Left hindlimb (tissue), 1 donor: ENCODE data around the gene KRTAP4-2.
"Not testable (repeated sequence)": the region's sequence is repeated elsewhere in the genome, so short reads cannot be mapped to it uniquely, and the experiment has no call there.

Experiments used
- DNase-seq: peaks from one replicate; pipeline ENCODE4 v3.0.0-alpha.2; 2018

KRTAP4-2 gene

GRCh38 chr17:41160648-41161047, 17.4 kb downstream of the KRTAP4-2 start, which contains the start of gene KRTAP4-4:
KRTAP4-4 (minus strand) TSS chr17:41160748; CDS start chr17:41160691, 57 bp downstream.
- DNase-seq, result no peak

- not testable (repeated sequence) for DNase-seq
Observed at GRCh38 chr17:41160190-41160589, 17.8 kb downstream of the KRTAP4-2 start.

GRCh38 chr17:41153856-41154255, 24.2 kb downstream of the KRTAP4-2 start:
- no peak for DNase-seq

- DNase-seq, result no peak
Observed at GRCh38 chr17:41151525-41151924, 26.5 kb downstream of the KRTAP4-2 start.

- DNase-seq, result no peak
Observed at GRCh38 chr17:41150026-41150425, 28.0 kb downstream of the KRTAP4-2 start.

GRCh38 chr17:41149652-41149985, 28.4 kb downstream of the KRTAP4-2 start, which contains the start of gene KRTAP4-5:
KRTAP4-5 (minus strand) TSS chr17:41149825; CDS start chr17:41149767, 58 bp downstream.
- no peak for DNase-seq

- DNase-seq, result not testable (repeated sequence)
Observed at GRCh38 chr17:41148971-41149651, 28.9 kb downstream of the KRTAP4-2 start.

- DNase-seq, result no peak
Observed at GRCh38 chr17:41147531-41148204, 30.4 kb downstream of the KRTAP4-2 start.

GRCh38 chr17:41145261-41145660, 32.8 kb downstream of the KRTAP4-2 start:
- DNase-seq, result no peak

- no peak for DNase-seq
Observed at GRCh38 chr17:41144846-41145245, 33.2 kb downstream of the KRTAP4-2 start.

- no peak for DNase-seq
Observed at GRCh38 chr17:41141361-41141760, 36.7 kb downstream of the KRTAP4-2 start.

GRCh38 chr17:41140360-41141131, 37.5 kb downstream of the KRTAP4-2 start, which contains the start of gene KRTAP4-6:
KRTAP4-6 (minus strand) TSS chr17:41140544; CDS start chr17:41140487, 57 bp downstream.
- no peak for DNase-seq

- DNase-seq, result not testable (repeated sequence)
Observed at GRCh38 chr17:41139865-41140264, 38.2 kb downstream of the KRTAP4-2 start.

GRCh38 chr17:41133880-41134735, 43.9 kb downstream of the KRTAP4-2 start:
- no peak for DNase-seq

GRCh38 chr17:41131979-41132378, 46.0 kb downstream of the KRTAP4-2 start:
- DNase-seq, result no peak
